K562 (cell line): ENCODE results near the gene ANKRD60. TPM values are rescaled to one million over a fixed set of nuclear protein-coding genes. Genes with fewer than 3 reads are reported as not detected.
A peak's percentile ranks its signal among the peaks of the same experiment; 100 is the strongest.

Experiments
- ARHGAP35 ChIP-seq: fragments of 450-650 bp; IDR thresholded peaks from 2 replicates; pipeline ENCODE4 v1.6.1; 2018; ENCODE audit not compliant: partially characterized antibody
- BHLHE40 ChIP-seq: IDR thresholded peaks from 2 replicates; pipeline ENCODE4 v1.6.1; 2011; ENCODE audit warnings: low read length, improper control_type of control experiment
- CBX3 ChIP-seq, 2 experiments: IDR thresholded peaks; 1 replicate in 1 of 2; 2 replicates in 1 of 2; pipeline ENCODE4 v1.6.1; 2012; ENCODE audit warnings: inconsistent platforms in 2 of 2, low read length in 2 of 2, borderline replicate concordance in 1 of 2, control low read depth in 1 of 2
- ETV5 ChIP-seq: sonication (generic); formaldehyde crosslinking; IDR thresholded peaks from 2 replicates; pipeline ENCODE4 v1.4.0; 2020; ENCODE audit warnings: low read depth, mild to moderate bottlenecking, missing genetic modification reagents
- EZH2 ChIP-seq: IDR thresholded peaks from 2 replicates; pipeline ENCODE4 v1.6.1; 2012; ENCODE audit warnings: low read depth, mild to moderate bottlenecking, inconsistent platforms, low read length, borderline replicate concordance
- HDGF ChIP-seq: fragments of 450-650 bp; IDR thresholded peaks from 2 replicates; pipeline ENCODE4 v1.6.1; 2016
- HNRNPL ChIP-seq: fragments of 200-400 bp; formaldehyde crosslinking; IDR thresholded peaks from 2 replicates; pipeline ENCODE4 v1.6.1; 2017; ENCODE audit warnings: low read depth, mild to moderate bottlenecking, low read length
- MITF ChIP-seq: IDR thresholded peaks from 2 replicates; pipeline ENCODE4 v1.6.1; 2014; ENCODE audit warnings: antibody characterized with exemption
- PHB2 ChIP-seq: fragments of 450-650 bp; IDR thresholded peaks from 2 replicates; pipeline ENCODE4 v1.6.1; 2017; ENCODE audit warnings: low read depth
- TCF15 ChIP-seq: fragments of 250-450 bp; sonication (Bioruptor Pico); IDR thresholded peaks from 2 replicates; pipeline ENCODE4 v1.8.0; 2022; ENCODE audit warnings: moderate library complexity, mild to moderate bottlenecking, inconsistent platforms
- TCF3 ChIP-seq: sonication (generic); formaldehyde crosslinking; IDR thresholded peaks from 2 replicates; pipeline ENCODE4 v1.4.0; 2020; ENCODE audit warnings: mild to moderate bottlenecking, missing genetic modification reagents
- ZBTB40 ChIP-seq, 2 experiments: fragments of 450-650 bp in 1 of 2; sonication (generic) in 1 of 2; formaldehyde crosslinking in 1 of 2; IDR thresholded peaks; 2 replicates each; pipeline versions ENCODE4 v1.7.1 to v1.9.0; 2016 to 2022; ENCODE audit warnings: inconsistent platforms in 1 of 2, mild to moderate bottlenecking in 1 of 2, missing genetic modification reagents in 1 of 2
- ZC3H11A ChIP-seq: IDR thresholded peaks from 2 replicates; pipeline ENCODE4 v1.6.1; 2012; ENCODE audit warnings: low read depth, low read length, improper control_type of control experiment
- ZHX1 ChIP-seq: fragments of 150-350 bp; conservative IDR thresholded peaks from 2 replicates; pipeline ENCODE4 v1.6.1; 2014; ENCODE audit warnings: low read length
- polyA plus RNA-seq, 8 experiments: library from polyadenylated mRNA; depleted of rRNA in 4 of 8; stranded (reverse) in 5 of 8; unstranded in 3 of 8; fragments of >200 nt; fragmentation: Nextera tagmentation in 2 of 8; fragmentation: Illumina TruSeq in 1 of 8; extraction: Ambion mirVana in 2 of 8; extraction: Trizol in 1 of 8; gene quantifications; 2 replicates each; pipeline versions ENCODE4 v1.2.1 to v1.2.3, GENCODE V29; 2011 to 2014; ENCODE audit warnings: inconsistent platforms in 1 of 8, missing spikeins in 1 of 8
- total RNA-seq, 7 experiments: library from RNA; depleted of rRNA in 6 of 7; stranded (reverse); fragments of >200 nt in 6 of 7; fragmentation: Illumina TruSeq in 2 of 7; extraction: Trizol in 2 of 7; gene quantifications; 2 replicates each; pipeline versions ENCODE4 v1.2.1 to v1.2.3, GENCODE V29; 2011 to 2021; ENCODE audit warnings: low replicate concordance in 1 of 7

The ANKRD60 gene
- total and polyA plus RNA-seq, 9 of the 15 experiments (the other 6 are each of a cell fraction or from before 2014, with no cell fraction given): not detected

GRCh38 chr20:58256842-58257241 is 28.4 kb upstream of the ANKRD60 start (continued):
- peak; percentile 41; the same call in 1 of the 2 replicates for TF ChIP-seq ZBTB40 (IDR thresholded peaks at IDR 0.05)
- no peak for TF ChIP-seq ZBTB40 (CRISPR knock-in tag; IDR thresholded peaks at IDR 0.05)
- peak; percentile 48; the same call in 1 of the 2 replicates for TF ChIP-seq MITF
- no peak for TF ChIP-seq ARHGAP35
- no peak for TF ChIP-seq CBX3 (IDR thresholded peaks at IDR 0.05; ENCODE audit: borderline replicate concordance in 1 of 2, low read length in 2 of 2)
- peak; percentile 21; the same call in 1 of the 2 replicates for TF ChIP-seq BHLHE40
- no peak for TF ChIP-seq EZH2
- no peak for TF ChIP-seq PHB2
- TF ChIP-seq HNRNPL: no peak
- no peak for TF ChIP-seq HDGF
- TF ChIP-seq TCF15 (CRISPR knock-in tag): no peak
- TF ChIP-seq TCF3: no peak
- no peak for TF ChIP-seq ZC3H11A
- peak; percentile 58; the same call in 1 of the 2 replicates for TF ChIP-seq ETV5 (CRISPR knock-in tag)
- TF ChIP-seq ZHX1: no peak
